ENCODE measurements around the gene LCLAT1. TPM values are rescaled to one million over a fixed set of nuclear protein-coding genes. Genes with fewer than 3 reads are reported as not detected.
A peak's percentile ranks its signal among the peaks of the same experiment; 100 is the strongest.
"Not testable (repeated sequence)": the region's sequence is repeated elsewhere in the genome, so short reads cannot be mapped to it uniquely, and the experiment has no call there.

LCLAT1 gene
- total RNA-seq, 1 donor from 2014 or later = 16.5 TPM

- H3K27me3 ChIP-seq = no peaks in the 10 kb centered on the region
- no peak overlapping the region for H3K4me3 ChIP-seq
- intact Hi-C loops (cut with DNase I) = no loop called here
- peaks cover 12% of the 10 kb centered on the region for H3K36me3 ChIP-seq
- no peak overlapping the region for H3K27ac ChIP-seq
- H3K4me1 ChIP-seq = no peaks in the 10 kb centered on the region
- no peak for DNase-seq
- no peak for TF ChIP-seq CTCF (IDR thresholded peaks at IDR 0.05)
- no peaks in the 10 kb centered on the region for H3K9me3 ChIP-seq
- ATAC-seq = no peak
Observed at GRCh38 chr2:30641765-30642345, 194.8 kb downstream of the LCLAT1 start.

- not testable (repeated sequence) for H3K4me3 ChIP-seq, ATAC-seq
- H3K36me3 ChIP-seq = peaks cover 12% of the 10 kb centered on the region
Observed at GRCh38 chr2:30643013-30643412, 196.0 kb downstream of the LCLAT1 start.

GRCh38 chr2:30643674-30644073 lies 196.6 kb downstream of the LCLAT1 start:
- DNase-seq = no peak
- intact Hi-C loops (cut with DNase I) = no loop called here
- ATAC-seq = no peak

More at GRCh38 chr2:30643013-30643412, 196.0 kb downstream of the LCLAT1 start:
- H3K9me3 ChIP-seq; intact Hi-C loops (cut with DNase I); H3K27ac ChIP-seq; DNase-seq; H3K27me3 ChIP-seq; H3K4me1 ChIP-seq: not testable (repeated sequence)

GRCh38 chr2:30645081-30645744 lies 198.2 kb downstream of the LCLAT1 start:
- Histone ChIP-seq H3K27ac (no peak overlapping the region), H3K36me3 (peaks cover 11% of the 10 kb centered on the region), H3K4me3 (no peak overlapping the region), H3K4me1 (no peaks in the 10 kb centered on the region), H3K9me3 (no peaks in the 10 kb centered on the region), H3K27me3 (no peaks in the 10 kb centered on the region)
- intact Hi-C loops (cut with DNase I) = no loop called here
- ATAC-seq (peak; percentile 20), DNase-seq (no peak)
- no peak for TF ChIP-seq CTCF (IDR thresholded peaks at IDR 0.05)

More at GRCh38 chr2:30643674-30644073, 196.6 kb downstream of the LCLAT1 start:
- Histone ChIP-seq H3K36me3 (peaks cover 12% of the 10 kb centered on the region), H3K27ac (no peak overlapping the region), H3K9me3 (no peaks in the 10 kb centered on the region), H3K27me3 (no peaks in the 10 kb centered on the region), H3K4me1 (no peaks in the 10 kb centered on the region), H3K4me3 (no peak overlapping the region)
- TF ChIP-seq CTCF (IDR thresholded peaks at IDR 0.05) = no peak

GRCh38 chr2:30645745-30646119 lies 198.7 kb downstream of the LCLAT1 start:
- Histone ChIP-seq H3K36me3 (peaks cover 6% of the 10 kb centered on the region), H3K27me3 (no peaks in the 10 kb centered on the region), H3K9me3 (no peaks in the 10 kb centered on the region), H3K4me1 (no peaks in the 10 kb centered on the region), H3K4me3 (no peak overlapping the region), H3K27ac (no peak overlapping the region)
- no peak for TF ChIP-seq CTCF (IDR thresholded peaks at IDR 0.05)
- intact Hi-C loops (cut with DNase I) = no loop called here
- no peak for DNase-seq
- ATAC-seq = peak; percentile 49

- Histone ChIP-seq H3K27ac (no peak overlapping the region), H3K4me3 (no peak overlapping the region), H3K9me3 (no peaks in the 10 kb centered on the region), H3K36me3 (no peaks in the 10 kb centered on the region), H3K27me3 (no peaks in the 10 kb centered on the region), H3K4me1 (no peaks in the 10 kb centered on the region)
- no peak for TF ChIP-seq CTCF (IDR thresholded peaks at IDR 0.05)
- no peak for DNase-seq
- intact Hi-C loops (cut with DNase I) = no loop called here
- ATAC-seq = no peak
Observed at GRCh38 chr2:30647752-30648457, 200.9 kb downstream of the LCLAT1 start.

Data from upper lobe of right lung (tissue), 1 donor.